CD4-positive, alpha-beta T cell treated with Interleukin-1 beta for 1 hour (primary cell): ENCODE results near the gene BHLHE40.

Experiments used
- DNase-seq, 2 donors: peaks; one replicate each; pipeline ENCODE4 v3.0.0-alpha.2; 2020 to 2022

BHLHE40 gene

GRCh38 chr3:5021116-5022092, 42.2 kb downstream of the BHLHE40 start:
- no peak for DNase-seq

GRCh38 chr3:5022187-5022965, 43.1 kb downstream of the BHLHE40 start:
- DNase-seq = no peak

DNA sequence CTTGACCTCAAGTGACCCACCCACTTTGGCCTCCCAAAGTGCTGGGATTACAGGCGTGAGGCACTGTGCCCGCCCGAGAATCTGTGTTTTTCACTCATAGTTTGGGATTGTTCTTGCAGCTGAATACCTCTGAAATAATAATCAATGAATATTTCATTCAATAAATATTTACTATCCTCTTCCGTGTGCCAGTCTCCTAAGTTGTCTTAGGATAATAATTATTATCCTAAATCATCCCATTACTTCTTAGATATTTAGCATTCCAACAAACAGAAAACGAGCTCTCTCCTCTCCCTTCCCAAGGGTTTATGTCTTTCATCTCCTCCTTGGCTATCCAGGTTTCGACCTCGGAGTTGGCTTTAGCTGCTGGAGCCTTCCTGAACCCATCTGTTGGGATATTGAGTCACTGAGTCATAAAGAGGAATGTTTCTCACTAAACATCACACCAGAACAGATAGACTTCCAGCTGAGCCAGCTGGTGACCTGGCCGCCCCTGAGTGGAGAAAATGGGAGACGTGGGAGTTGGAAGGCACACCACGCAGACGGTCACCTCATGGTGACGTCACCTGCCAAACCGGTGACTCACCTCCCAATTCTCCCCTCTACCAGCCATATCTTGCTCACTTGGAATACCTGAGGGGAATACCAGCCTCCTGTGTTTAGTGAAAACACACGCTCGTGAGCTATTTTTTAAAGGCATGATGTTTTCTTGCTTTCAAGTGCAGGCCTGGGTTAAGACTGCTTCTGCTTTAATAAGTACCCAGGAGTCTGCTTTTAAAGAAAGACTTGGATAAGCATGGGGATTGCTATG, 43.9 kb downstream of the BHLHE40 start:
- no peak for DNase-seq

GRCh38 chr3:5023777-5024346, 44.6 kb downstream of the BHLHE40 start:
- DNase-seq = no peak

DNA sequence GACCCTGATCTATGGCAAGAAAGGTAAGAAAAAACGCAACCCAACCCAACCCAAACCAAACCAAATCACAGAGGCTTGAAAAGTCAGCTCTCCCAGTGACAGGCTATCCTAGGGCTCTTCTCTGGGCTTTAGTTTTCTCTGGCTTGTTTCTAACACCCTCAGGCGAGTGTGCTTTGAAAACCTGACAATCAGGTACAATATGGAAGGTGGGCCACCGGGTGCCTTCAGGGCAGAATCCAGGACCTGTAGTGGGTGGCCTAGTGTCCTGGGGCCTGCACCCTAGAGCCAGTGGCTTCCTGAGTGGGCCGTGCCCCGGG, 46.8 kb downstream of the BHLHE40 start:
- DNase-seq = no peak

GRCh38 chr3:5029715-5030114, 50.5 kb downstream of the BHLHE40 start:
- no peak for DNase-seq

GRCh38 chr3:5030152-5030551, 50.9 kb downstream of the BHLHE40 start:
- DNase-seq = no peak

- DNase-seq = no peak
Measured at GRCh38 chr3:5032844-5033243, 53.6 kb downstream of the BHLHE40 start.
